MCF 10A (cell line): ENCODE data around the gene AMZ1. TPM values are rescaled to one million over a fixed set of nuclear protein-coding genes. Genes with fewer than 3 reads are reported as not detected.

Source experiments
- BruUV-seq: library from RNA; stranded (reverse); fragments of 400-500 nt; replicated peaks from 2 replicates; lab custom pipeline; 2021; lab: Mats Ljungman, UMichigan
- CTCF ChIA-PET: fragments of 300-600 bp; sonication (Branson Sonifier 250); formaldehyde crosslinking; extraction: SDS; loops from one replicate; lab custom pipeline; 2021; ENCODE audit warnings: antibody characterized with exemption, inconsistent platforms; lab: Yijun Ruan, JAX
- POLR2A ChIA-PET: fragments of 300-600, 350-650 bp; sonication (Branson Sonifier 250); formaldehyde crosslinking; extraction: SDS; loops from one replicate; lab custom pipeline; 2020; ENCODE audit warnings: antibody characterized with exemption, inconsistent platforms; lab: Yijun Ruan, JAX
- DNase-seq: peaks from one replicate; pipeline ENCODE4 v3.0.0-alpha.2; 2018; ENCODE audit not compliant: unreplicated experiment
- H3K27ac Mint-ChIP-seq: one replicate; pipeline ENCODE4 v1.8.0; 2022; ENCODE audit warnings: mild to moderate bottlenecking, low read depth, mixed read lengths; ENCODE audit not compliant: unreplicated experiment
- H3K27me3 Mint-ChIP-seq: one replicate; pipeline ENCODE4 v1.8.0; 2022; ENCODE audit warnings: mixed read lengths; ENCODE audit not compliant: insufficient read depth, unreplicated experiment
- H3K36me3 Mint-ChIP-seq: one replicate; pipeline ENCODE4 v1.8.0; 2022; ENCODE audit warnings: mild to moderate bottlenecking, moderate library complexity, mixed read lengths; ENCODE audit not compliant: insufficient read depth, unreplicated experiment
- H3K4me1 Mint-ChIP-seq: one replicate; pipeline ENCODE4 v1.8.0; 2022; ENCODE audit warnings: mixed read lengths; ENCODE audit not compliant: insufficient read depth, unreplicated experiment
- H3K4me3 Mint-ChIP-seq: one replicate; pipeline ENCODE4 v1.8.0; 2022; ENCODE audit warnings: mild to moderate bottlenecking, moderate library complexity, mixed read lengths; ENCODE audit not compliant: unreplicated experiment
- H3K9me3 Mint-ChIP-seq: one replicate; pipeline ENCODE4 v1.8.0; 2022; ENCODE audit warnings: mixed read lengths; ENCODE audit not compliant: unreplicated experiment
- intact Hi-C: fragments of 100-400 bp; cut with micrococcal nuclease; formaldehyde crosslinking; loops from 2 replicates; pipeline ENCODE4 v1.14.1; 2022
- total RNA-seq: library from RNA; stranded (reverse); gene quantifications from 2 replicates; pipeline ENCODE4 v1.2.3, GENCODE V29; 2022
- TF ChIP-seq, protein P1 (sequence below): fragments of 200-600 bp; IDR thresholded peaks from one replicate; pipeline ENCODE4 v1.8.0; 2022; ENCODE audit warnings: antibody characterized with exemption, mild to moderate bottlenecking; ENCODE audit not compliant: unreplicated experiment

Gene AMZ1
- total RNA-seq, 1 experiment from 2014 or later, result not detected

DNA sequence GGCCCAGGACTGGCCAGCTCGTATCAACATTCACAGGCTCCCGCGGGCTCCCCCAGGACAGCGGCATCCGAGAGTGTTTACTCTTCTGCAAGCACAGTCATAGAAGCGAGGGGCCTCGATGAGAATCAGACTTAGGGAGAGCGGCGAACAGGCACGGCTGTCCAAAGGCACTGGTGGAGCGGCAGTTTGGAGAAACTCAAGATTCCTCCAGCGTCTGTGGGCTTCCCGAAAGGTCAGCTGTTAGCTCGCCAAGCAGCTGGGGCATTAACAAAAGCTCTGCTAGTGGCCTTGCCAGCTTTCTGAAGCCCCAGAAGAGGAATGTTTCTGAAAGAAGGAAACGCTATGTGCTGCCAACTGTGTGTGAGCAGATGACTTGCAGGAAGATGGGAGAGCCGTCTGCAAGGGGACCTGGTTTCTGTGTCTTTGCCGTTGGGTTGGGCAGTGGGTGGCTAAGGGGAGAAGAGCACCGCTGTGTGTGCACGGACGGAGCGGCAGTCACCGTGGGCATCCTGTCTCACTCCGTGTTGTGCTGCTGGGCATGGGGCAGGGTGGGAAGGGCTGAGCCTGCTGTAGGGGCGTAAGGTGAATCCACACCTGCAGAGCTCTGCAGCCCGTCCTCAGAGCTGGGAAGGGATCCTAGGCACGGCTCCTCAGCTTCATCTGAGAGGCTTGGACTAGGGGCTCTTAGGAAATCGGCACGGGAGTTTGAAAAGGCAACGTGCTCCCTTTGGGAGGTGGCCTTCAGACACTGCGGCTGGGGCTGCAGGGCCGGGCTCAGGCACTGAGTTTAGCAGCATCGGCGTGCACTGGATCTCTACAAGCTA, 42.1 kb downstream of the AMZ1 start:
- no peaks in the 10 kb centered on the region for H3K4me1 Mint-ChIP-seq
- no peak for DNase-seq
- intact Hi-C loops, result loop anchor here (10.0 kb wide), 1 partner anchor 145 kb away; no protein-coding TSS in a partner anchor
- H3K27ac Mint-ChIP-seq, result no peak overlapping the region
- H3K4me3 Mint-ChIP-seq, result no peak overlapping the region
- no peaks in the 10 kb centered on the region for H3K9me3 Mint-ChIP-seq
- peaks cover 43% of the 10 kb centered on the region for H3K36me3 Mint-ChIP-seq
- ChIA-PET POLR2A (interaction anchor here (1.0 kb wide), 1 partner anchor 28 kb away, joined by 3 read pairs; no protein-coding TSS in a partner anchor), CTCF (interaction anchor here (0.9 to 1.3 kb wide), 2 partner anchors 10 to 21 kb away, joined by 3 read pairs; no protein-coding TSS in a partner anchor)
- no peaks in the 10 kb centered on the region for H3K27me3 Mint-ChIP-seq
- TF ChIP-seq, protein P1, sequence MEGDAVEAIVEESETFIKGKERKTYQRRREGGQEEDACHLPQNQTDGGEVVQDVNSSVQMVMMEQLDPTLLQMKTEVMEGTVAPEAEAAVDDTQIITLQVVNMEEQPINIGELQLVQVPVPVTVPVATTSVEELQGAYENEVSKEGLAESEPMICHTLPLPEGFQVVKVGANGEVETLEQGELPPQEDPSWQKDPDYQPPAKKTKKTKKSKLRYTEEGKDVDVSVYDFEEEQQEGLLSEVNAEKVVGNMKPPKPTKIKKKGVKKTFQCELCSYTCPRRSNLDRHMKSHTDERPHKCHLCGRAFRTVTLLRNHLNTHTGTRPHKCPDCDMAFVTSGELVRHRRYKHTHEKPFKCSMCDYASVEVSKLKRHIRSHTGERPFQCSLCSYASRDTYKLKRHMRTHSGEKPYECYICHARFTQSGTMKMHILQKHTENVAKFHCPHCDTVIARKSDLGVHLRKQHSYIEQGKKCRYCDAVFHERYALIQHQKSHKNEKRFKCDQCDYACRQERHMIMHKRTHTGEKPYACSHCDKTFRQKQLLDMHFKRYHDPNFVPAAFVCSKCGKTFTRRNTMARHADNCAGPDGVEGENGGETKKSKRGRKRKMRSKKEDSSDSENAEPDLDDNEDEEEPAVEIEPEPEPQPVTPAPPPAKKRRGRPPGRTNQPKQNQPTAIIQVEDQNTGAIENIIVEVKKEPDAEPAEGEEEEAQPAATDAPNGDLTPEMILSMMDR, result no peak
- no TSS peak for BruUV-seq

DNA sequence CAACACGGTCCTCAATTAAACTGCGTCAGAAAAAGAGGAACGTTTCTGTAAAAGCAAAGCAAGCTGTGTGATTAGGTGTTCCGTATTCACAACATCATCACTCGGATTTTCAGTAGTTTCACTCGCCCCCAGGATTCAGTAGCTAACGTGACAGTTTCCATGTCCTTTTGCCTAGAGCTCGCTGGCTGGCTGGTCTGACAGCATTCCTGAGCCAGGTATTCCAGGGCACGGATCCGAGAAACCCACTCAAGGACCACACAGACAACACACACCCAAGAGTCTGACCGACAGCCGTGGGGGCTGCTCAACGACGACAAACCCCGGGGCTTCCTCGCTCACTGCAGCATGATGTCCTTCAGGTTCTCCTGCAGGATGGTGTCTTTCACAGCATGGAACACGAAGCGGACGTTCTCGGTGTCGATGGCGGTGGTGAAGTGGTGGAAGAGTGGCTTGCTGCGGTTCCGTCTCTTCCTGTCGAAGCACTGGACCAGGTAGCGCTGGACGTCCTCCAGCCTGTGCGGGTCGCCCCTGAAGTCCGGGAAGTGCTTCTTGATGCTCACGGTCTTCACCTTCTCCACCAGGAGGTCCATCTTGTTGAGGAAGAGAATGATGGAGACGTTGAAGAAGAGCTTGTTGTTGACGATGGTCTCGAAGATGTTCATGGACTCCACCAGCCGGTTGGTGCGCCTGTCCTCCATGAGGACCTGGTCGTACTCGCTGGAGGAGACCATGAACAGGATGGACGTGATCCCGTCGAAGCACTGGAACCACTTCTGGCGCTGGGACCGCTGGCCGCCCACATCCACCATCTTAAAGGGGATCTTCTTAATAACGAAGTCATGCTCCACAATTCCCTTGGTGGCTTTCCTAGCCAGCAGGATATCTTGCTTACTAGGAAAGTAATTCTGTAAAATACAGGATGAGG, 43.1 kb downstream of the AMZ1 start:
- ChIA-PET CTCF (interaction anchor here (0.9 kb wide), 1 partner anchor 22 kb away, joined by 3 read pairs; no protein-coding TSS in a partner anchor), POLR2A (interaction anchor here (1.9 kb wide), 1 partner anchor 26 kb away, joined by 6 read pairs; no protein-coding TSS in a partner anchor)
- no peak overlapping the region for H3K27ac Mint-ChIP-seq
- no peaks in the 10 kb centered on the region for H3K9me3 Mint-ChIP-seq
- no TSS peak for BruUV-seq
- no peak for DNase-seq
- H3K36me3 Mint-ChIP-seq, result peaks cover 45% of the 10 kb centered on the region
- TF ChIP-seq, protein P1, result no peak
- H3K27me3 Mint-ChIP-seq, result no peaks in the 10 kb centered on the region
- intact Hi-C loops, result no loop called here
- H3K4me3 Mint-ChIP-seq, result no peak overlapping the region
- no peaks in the 10 kb centered on the region for H3K4me1 Mint-ChIP-seq

DNA sequence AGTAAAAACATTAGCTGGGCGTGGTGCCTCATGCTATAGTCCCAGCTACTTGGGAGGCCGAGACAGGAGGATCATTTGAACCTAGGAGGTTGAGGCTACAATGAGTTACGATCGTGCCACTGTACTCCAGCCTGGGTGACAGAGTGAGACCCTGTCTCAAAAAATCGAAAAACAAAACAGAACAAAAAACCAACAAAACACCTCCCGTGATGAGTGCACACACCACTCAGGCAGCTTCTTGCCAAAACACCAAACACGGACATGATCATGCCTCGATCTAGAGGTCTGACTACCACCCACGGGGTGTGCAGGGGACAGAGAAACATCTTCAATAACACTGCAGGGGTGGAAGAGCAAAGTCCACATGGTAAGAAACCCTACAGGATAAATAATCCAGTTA, 44.4 kb downstream of the AMZ1 start:
- Mint-ChIP-seq H3K4me1 (no peaks in the 10 kb centered on the region), H3K27me3 (no peaks in the 10 kb centered on the region), H3K27ac (no peak overlapping the region), H3K36me3 (peaks cover 37% of the 10 kb centered on the region), H3K4me3 (no peak overlapping the region), H3K9me3 (no peaks in the 10 kb centered on the region)
- intact Hi-C loops, result no loop called here
- CTCF ChIA-PET, result interaction anchor here (0.9 kb wide), 1 partner anchor 23 kb away, joined by 4 read pairs; no protein-coding TSS in a partner anchor
- DNase-seq, result no peak
- no TSS peak for BruUV-seq
- TF ChIP-seq, protein P1, result no peak
- POLR2A ChIA-PET, result interaction anchor here (1.9 kb wide), 1 partner anchor 25 kb away, joined by 6 read pairs; no protein-coding TSS in a partner anchor
